Activated naive CD4-positive, alpha-beta T cell treated with anti-CD3 and anti-CD28 coated beads, Interleukin-2, amount 50 U/mL, for 16 hours (primary cell): ENCODE measurements around the gene KIF26B.
"Not testable (repeated sequence)": the region's sequence is repeated elsewhere in the genome, so short reads cannot be mapped to it uniquely, and the experiment has no call there.

Experiments
- DNase-seq: peaks from one replicate; pipeline ENCODE4 v3.0.0-alpha.2; 2020

KIF26B gene

GRCh38 chr1:245690156-245690690, 535.4 kb downstream of the KIF26B start:
- no peak for DNase-seq

GRCh38 chr1:245690946-245691541, 536.3 kb downstream of the KIF26B start:
- DNase-seq = no peak

- no peak for DNase-seq
Observed at GRCh38 chr1:245691897-245692296, 537.1 kb downstream of the KIF26B start.

GRCh38 chr1:245692318-245692717, 537.5 kb downstream of the KIF26B start:
- no peak for DNase-seq

- no peak for DNase-seq
Observed at GRCh38 chr1:245693116-245693793, 538.5 kb downstream of the KIF26B start.

- DNase-seq = no peak
Observed at GRCh38 chr1:245693941-245694752, 539.4 kb downstream of the KIF26B start.

GRCh38 chr1:245694753-245695195, 540.0 kb downstream of the KIF26B start:
- DNase-seq = no peak

- no peak for DNase-seq
Observed at GRCh38 chr1:245695211-245695610, 540.4 kb downstream of the KIF26B start.

- DNase-seq = not testable (repeated sequence)
Observed at GRCh38 chr1:245695701-245696100, 540.9 kb downstream of the KIF26B start.

- DNase-seq = no peak
Observed at GRCh38 chr1:245698116-245698515, 543.3 kb downstream of the KIF26B start.

GRCh38 chr1:245698860-245699259, 544.1 kb downstream of the KIF26B start:
- DNase-seq = no peak

GRCh38 chr1:245700631-245701030, 545.8 kb downstream of the KIF26B start:
- DNase-seq = no peak

GRCh38 chr1:245701631-245702030, 546.8 kb downstream of the KIF26B start:
- DNase-seq = no peak

- no peak for DNase-seq
Observed at GRCh38 chr1:245702346-245702745, 547.6 kb downstream of the KIF26B start.

GRCh38 chr1:245704341-245704740, 549.6 kb downstream of the KIF26B start:
- DNase-seq = no peak

- DNase-seq = no peak
Observed at GRCh38 chr1:245704765-245705164, 550.0 kb downstream of the KIF26B start.

- no peak for DNase-seq
Observed at GRCh38 chr1:245707941-245708340, 553.2 kb downstream of the KIF26B start.

- DNase-seq = no peak
Observed at GRCh38 chr1:245710961-245711903, 556.4 kb downstream of the KIF26B start.

- DNase-seq = not testable (repeated sequence)
Observed at GRCh38 chr1:245714027-245714426, 559.2 kb downstream of the KIF26B start.

- DNase-seq = no peak
Observed at GRCh38 chr1:245715291-245715701, 560.5 kb downstream of the KIF26B start.

- DNase-seq = no peak
Observed at GRCh38 chr1:245715970-245716369, 561.2 kb downstream of the KIF26B start.

- no peak for DNase-seq
Observed at GRCh38 chr1:245716561-245716960, 561.8 kb downstream of the KIF26B start.
